Right renal cortex interstitium (tissue), 3 donors: ENCODE results near the gene ZNF320. TPM values are rescaled to one million over a fixed set of nuclear protein-coding genes. Genes with fewer than 3 reads are reported as not detected.
"Not testable (repeated sequence)": the region's sequence is repeated elsewhere in the genome, so short reads cannot be mapped to it uniquely, and the experiment has no call there.

Source experiments
- DNase-seq, 3 donors: peaks; one replicate each; pipeline ENCODE4 v3.0.0-alpha.2; 2013; ENCODE audit warnings: low read depth in 3 of 3, low spot score in 2 of 3
- polyA plus RNA-seq, 3 donors: library from polyadenylated mRNA; unstranded; fragments of 120-200 nt; gene quantifications; one replicate each; pipeline ENCODE4 v1.2.1, GENCODE V29; 2013; ENCODE audit not compliant: insufficient read length in 3 of 3

The ZNF320 gene
- polyA plus RNA-seq = 10 to 100 TPM; 15.7 to 20.1 (median 18.0) TPM

DNA sequence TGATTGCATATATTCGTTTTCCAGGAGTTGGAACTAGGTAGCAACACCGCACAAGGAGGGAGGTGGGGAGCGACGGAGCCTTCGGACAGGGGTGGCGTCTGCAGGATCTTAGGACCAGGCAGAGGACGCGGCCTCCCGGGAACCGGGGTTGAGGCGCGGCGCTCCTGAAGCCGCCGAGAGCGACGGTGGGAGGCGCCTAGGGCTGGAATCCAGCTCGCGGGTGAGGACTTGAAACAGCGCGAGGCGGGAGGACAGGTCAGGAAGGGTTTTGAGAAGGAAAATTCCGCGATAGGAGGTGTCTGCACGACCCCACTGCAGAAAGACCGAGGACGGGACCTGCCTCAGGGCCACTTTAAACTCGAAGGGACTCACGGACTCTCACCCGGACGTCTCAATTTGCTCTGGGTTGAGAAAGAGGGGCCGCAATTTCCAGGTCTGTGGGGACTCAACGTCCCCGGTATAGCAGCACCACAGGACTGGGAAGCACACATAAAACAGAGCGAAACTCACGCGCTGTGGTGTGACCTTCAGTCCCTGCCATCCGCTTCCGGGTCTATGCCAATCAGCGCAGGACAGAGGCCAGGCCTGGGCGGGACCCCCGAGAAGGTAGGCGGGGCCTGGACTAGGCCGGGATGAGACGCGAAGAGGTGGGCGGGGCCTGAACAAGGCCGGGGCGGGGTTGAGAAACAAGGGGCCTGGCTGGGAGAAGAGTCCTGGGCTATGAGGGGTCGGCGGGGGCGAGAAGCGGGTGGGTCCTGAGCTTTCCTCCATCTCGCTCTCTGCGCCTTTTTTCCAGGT is at the start of gene ZNF320:
TSS of gene ZNF320 (minus strand) at position 498 of the 798 bp plus-strand sequence. CDS start 7,380 bp downstream, outside the sequence.
- peak; percentile 81 to 92 (median 89) for DNase-seq

DNA sequence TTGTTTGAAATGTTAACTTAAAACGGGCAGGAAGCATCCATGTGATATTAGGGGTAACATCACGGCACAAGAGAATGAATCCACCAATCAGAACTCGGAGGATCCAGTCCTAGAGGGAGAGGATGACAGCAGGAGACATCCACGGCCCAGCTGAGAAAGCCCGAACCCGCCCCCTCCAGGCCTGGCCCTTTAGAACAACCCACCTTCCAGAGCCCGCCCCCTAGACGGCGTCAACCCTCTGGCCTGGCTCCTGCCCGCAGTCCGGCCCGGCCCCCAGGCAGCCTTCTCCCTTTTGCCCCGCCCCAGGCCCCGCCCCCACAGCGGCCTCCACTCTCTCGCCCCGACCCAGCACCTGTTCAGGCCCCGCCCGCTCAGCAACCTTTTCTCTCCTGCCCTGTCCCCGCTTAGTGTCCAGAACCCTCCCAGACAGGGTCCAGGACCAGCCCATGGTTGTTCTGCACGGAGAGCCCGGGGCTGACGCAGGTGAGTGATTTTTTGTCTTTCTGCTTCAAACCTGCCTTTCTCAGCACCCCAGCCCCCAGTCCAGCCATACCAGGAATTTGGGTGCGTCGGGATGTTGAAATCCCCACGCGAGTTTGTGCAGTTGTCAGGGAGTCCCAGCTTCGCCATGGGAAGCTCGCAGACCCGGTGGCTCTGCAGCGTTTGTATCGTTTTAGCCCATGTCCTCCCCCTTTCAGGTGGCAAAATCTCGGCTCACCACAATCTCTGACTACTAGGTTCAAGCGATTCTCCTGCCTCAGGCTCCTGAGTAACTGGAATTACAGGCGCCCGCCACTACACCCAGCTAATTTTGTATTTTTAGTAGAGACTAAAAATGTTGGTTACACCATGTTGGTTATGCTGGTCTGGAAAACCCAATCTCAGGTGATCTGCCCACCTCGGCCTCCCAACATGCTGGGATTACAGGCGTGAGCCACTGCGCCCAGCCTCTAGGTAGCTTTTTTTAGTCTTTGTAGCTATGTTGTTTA is 49.2 kb upstream of the ZNF320 start:
- DNase-seq = no peak

DNA sequence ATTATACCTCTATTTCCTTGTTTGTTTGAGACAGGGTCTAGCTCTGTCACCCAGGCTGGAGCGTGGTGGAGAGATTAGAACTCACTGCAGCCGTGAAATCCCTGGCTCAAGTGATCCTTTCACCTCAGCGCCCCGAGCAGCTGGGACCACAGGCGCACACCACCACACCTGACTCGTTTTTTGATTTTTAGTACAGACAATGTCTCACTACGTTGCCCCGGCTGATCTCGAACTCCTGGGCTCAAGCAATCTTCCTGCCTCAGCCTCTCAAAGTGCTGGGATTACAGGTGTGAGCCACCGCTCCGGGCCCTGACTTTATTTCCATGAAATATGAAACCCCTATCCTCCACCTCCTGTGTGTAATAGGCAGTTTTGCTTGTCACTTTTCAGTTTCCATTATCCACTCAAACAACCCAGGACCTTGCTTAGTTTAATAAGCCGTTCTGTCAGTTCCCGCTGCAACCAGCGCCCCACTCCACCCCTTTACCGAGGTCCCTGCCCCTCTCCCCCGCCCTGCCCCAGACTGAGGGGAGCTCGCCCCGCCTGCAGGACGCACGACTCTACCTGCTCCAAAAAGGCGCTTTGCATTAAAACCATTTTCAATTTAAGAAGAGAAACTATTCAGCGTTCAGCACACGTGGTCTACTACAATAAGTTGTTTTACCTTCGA is 48.4 kb upstream of the ZNF320 start:
- no peak for DNase-seq

DNA sequence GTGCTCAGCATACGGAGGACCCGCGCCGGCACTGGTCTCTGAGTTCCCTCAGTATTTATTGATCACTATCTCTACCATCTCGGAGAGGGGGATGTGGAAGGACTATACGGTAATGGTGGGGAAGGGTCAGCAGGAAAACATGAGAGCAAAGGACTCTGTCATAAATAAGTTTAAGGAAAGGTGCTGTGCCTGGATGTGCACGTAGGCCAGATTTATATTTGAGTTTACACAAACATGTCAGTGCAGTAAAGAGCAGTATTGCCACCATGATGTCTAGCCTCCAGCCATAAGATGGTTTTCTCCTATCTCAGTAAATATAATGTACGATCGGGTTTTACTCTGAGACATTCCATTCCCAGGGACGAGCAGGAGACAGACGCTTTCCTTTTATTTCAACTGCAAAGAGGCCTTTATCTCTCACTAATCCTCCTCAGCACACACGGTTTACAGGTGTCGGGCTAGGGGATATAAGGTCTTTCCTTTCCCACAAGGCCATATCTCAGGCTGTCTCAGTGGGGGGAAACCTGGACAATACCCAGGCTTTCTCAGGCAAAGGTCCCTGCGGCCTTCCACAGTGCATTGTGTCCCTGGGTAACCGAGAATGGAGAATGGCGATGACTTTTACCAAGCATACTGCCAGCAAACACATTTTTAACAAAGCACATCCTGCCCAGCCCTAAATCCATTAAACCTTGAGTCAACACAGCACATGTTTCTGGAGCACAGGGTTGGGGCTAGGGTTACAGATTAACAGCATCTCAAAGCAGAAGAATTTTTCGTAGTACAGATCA is 47.5 kb upstream of the ZNF320 start:
- not testable (repeated sequence) for DNase-seq

DNA sequence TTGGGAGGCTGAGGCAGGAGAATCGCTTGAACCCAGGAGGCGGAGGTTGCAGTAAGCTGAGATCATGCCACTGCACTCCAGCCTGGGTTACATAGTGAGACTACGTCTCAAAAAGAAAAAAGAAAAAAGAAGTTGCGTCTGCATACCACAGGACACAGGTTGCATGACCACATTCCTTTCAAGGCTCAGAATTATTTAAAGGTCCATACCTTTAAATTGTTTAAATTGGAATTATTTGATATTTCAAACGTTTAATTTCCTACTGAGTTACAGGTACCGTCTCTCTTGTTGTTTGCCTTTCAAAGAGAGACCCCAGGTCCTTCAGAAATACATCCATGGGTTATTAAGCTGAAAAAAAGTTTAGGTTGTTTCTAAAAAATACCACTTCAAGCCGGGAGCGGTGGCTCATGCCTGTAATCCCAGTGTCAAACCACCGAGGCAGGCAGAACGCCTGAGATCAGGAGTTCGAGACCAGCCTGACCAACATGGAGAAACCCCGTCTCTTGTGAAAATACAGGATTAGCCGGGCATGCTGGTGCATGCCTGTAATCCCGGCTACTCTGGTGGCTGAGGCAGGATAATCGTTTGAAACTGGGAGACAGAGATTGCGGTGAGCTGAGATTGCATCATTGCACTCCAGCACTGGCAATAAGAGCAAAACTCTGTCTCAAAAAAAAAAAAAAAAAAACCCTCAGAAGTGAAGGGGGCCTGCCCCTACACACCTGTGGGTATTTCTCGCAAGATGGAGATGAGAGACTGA is 46.6 kb upstream of the ZNF320 start:
- no peak for DNase-seq

DNA sequence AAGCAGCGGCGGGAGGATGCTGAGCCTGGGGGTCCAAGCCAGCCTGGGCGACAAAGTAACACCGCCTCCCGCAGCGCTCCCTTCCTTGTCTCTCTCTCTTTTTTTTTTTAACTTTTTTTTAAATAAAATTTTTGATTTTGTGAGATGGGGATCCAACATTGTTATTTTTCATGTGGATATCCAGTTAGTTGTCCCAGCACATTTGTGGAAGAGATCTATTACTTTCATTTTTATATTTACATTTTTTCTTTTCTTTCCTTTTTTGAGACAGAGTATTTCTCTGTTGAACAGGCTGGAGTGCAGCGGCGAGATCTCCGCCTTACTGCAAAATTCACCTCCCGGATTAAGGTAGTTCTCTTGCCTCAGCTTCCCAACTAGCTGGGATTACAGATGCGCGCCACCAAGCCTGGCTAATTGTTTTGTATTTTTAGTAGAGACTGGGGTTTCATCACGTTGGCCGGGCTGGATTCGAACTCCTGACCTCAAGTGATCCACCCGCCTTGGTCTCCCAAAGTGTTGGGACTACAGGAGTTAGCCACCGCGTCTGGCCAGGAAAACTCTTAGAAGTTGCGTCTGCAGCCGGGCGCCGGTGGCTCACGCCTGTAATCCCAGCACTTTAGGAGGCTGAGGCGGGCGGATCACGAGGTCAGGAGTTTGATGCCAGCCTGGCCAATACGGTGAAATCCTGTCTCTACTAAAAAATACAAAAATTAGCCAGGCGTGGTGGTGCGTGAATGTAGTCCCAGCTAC is 45.9 kb upstream of the ZNF320 start:
- DNase-seq = no peak

DNA sequence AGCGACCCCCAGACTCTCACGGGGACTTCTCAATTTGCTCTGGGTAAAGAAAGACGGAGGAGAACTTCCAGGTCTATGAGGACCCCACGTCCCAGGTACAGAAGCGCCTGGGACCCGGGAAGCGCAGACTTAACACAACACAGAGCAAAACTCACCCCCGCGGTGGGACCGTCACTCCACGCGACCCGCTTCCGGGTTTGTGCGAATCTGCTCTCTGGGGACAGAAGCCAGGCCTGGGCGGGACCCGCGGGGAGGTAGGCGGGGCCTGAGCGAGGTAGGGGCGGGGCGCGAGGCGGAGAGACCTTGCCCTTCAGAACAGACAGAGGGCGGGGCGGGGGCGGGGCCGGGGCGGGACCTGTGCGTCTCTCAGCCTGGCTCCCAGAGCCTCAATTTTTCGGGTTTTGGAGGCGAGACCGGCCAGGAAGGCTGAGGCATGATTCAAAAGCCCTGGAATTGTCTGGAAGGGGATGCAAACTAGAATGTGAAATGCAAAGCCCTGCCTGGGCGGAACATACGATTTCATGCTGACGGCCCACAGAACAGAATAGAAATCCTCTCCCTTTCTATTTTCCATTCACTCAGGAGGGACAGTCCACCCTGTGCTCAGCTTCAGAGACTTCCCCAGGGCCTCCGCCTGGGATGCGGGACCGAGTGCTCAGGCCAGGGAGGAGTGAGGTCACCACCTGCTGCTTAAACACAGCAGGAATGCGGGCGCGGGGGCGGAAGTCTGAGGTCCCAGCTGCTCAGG is 45.1 kb upstream of the ZNF320 start:
- DNase-seq = no peak

DNA sequence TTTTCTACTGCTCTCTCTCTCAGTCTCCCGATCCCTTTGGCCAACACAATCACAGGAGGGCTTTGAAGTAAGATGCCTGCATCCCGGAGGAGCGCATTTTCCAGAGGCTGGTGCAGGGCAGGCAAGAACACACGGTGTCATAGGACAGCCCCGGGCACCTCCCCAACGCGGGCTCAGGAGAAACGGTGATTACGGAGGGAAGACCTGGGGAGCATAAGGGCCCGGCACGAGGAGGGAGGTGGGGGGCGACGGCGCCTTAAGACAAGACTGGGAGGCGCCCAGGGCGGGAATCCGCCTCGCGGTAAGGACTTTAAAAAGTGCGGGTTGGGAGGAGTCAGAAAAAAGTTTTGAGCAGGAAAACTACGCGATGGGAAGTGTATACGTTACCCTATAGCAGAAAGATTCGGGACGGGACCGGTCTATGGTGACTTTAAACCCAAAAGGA is 44.5 kb upstream of the ZNF320 start:
- no peak for DNase-seq

DNA sequence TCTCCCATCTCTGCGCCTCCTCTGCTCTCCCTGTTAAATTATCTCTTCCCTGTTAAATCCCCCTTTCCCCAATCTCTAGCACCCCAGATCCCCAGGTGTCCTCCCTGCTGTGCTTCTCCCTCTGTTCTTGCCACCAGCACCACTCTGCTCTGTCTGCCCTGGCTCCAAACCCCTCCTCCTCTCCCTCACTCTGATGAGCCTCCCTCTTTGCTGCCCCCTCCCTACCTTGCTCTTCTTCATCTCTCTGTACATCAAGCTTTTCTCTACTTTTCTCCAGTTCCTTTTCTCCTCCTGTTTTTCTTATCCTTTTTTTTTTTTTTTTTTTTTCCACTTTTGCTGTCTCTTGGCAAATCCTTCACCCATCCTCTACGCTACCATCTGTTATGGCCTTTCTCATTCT is 44.1 kb upstream of the ZNF320 start:
- not testable (repeated sequence) for DNase-seq

DNA sequence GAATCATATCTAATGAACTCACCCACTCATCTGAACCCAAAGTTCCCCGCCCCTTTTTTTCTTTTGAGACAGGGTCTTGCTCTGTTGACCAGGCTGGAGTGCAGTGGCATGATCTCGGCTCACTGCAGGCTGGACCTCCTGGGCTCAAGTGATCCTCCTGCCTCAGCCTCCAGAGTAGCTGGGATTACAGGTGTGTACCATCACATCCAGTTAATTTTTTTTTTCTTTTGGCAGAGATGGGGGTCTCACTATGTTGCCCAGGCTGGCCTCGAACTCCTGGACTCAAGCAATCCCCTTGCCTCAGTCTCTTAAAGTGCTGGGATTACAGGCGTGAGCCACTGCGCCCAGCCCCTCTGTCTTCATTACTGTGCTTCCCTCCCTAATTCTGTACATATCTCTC is 43.5 kb upstream of the ZNF320 start:
- DNase-seq = not testable (repeated sequence)

DNA sequence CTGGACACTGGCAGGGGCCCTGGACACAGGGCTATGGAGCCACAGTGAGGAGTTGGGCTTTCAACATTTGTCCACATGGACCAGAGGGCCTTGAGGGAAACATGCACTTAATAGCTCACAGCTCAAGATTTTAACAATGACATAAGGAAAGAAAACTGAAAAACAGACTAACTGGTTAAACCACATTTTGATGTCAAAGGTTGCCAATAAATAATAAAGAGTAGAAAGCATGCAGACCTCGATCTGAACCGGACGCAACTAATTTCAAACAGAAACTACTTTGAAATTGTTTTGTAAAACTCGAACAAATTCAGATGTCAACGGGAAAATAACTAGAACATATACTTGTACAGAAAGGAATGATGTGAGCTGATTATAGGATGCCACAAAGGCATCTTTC is 41.3 kb upstream of the ZNF320 start:
- DNase-seq = no peak

DNA sequence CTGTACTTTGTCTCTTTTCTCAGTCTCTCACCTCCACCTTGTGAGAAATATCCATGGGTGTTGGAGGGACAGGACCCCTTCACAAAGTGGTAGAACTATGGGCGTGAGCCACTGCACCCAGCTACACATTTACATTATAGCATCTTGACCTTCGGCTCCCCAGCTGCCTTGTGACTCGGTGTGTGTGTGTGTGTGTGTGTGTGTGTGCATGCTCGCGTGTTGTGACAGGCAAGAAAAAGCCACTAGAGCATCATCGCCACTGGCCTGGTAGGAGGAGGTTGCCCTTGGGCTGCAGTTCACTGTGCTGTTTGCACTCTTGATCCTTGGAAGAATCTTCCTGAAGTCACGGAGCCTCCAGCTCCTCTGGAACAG is 39.5 kb upstream of the ZNF320 start:
- no peak for DNase-seq

DNA sequence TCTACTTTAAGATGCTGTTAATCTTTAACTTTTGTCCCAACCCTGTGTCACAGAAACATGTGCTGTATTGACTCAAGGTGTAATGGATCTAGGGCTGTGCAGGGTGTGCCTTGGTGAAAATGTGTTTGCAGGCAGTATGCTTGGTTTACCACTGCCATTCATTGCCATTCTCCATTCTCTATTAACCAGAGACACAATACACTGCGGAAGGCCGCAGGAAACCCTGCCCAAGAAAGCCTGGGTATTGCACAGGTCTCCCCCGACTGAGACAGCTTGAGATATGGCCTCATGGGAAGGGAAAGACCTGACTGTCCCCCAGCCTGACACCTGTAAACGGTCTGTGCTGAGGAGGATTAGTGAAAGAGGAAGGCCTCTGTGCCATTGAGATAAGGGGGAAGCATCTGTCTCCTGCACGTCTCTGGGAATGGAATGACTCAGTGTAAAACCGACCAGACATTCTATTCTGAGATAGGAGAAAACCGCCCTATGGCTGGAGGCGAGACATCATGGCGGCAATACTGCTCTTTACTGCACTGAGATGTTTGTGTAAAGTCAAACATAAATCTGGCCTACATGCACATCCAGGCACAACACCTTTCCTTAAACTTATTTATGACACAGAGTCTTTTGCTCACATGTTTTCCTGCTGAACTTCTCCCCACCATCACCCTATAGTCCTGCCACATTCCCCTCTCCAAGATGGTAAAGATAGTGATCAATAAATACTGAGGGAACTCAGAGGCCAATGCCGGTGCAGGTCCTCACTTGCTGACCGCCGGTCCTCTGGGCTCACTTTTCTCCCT is 38.9 kb upstream of the ZNF320 start:
- no peak for DNase-seq

DNA sequence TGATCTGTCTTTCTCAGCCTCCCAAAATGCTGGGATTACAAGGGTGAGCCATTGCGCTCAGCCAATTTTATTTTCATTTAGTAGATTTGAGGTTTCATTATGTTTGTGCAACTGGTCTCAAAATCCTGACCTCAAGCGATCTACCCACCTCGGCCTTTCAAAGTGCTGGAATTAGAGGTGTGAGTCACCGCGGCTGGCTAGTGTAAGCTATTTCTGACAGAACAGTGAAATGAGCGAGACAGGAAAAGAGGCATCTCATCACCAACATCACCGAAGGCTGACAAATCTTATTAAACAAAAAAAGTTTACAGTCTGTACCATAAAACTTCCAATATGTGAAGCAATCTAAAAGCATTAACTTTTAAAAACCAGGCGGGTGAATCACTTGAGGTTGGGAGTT is 38.0 kb upstream of the ZNF320 start:
- DNase-seq = no peak

DNA sequence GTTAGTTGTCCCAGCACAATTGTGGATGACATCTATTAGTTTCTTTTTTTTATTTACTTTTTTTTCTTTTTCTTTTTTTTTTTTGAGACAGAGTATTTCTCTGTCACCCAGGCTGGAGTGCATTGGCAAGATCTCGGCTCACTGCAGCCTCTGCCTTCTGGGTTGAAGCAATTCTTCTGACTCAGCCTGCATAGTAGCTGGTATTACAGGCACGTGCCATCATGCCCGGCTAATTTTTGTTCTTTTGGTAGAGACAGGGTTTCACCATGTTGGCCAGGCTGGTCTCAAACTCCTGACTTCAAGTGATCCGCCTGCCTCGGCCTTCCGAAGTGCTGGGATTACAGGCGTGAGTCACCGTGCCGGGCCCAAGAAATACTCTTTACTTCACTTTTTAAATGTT is 27.2 kb upstream of the ZNF320 start:
- not testable (repeated sequence) for DNase-seq

DNA sequence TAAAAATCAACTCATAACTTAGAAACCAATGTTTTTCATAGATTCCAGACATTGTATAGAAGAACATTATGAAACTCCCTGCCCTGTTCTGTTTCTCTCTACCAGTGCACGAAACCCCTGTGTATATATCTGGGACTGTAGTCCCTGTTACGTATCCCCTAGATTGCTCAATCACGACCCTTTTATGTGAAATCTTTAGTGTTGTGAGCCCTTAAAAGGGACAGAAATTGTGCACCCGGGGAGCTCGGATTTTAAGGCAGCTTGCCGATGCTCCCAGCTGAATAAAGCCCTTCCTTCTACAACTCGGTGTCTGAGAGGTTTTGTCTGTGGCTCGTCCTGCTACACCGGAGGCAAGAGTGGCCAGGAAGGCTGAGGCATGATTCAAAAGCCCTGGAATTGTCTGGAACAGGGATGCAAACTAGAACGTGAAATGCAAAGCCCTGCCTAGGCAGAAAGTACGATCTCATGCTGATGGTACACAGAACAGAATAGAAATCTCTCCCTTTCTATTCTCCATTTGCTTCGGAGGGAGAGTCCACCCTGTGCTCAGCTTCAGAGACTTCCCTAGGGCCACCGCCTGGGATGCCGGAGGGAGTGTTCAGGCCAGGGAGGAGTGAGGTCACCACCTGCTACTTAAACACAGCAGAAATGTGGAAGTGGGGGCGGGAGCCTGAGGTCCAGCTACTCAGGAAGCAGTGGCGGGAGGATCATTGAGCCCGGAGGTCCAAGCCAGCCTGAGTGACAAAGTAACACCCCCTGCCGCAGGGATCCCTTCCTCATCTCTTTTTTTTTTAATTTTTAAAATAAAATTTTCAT is 26.6 kb upstream of the ZNF320 start:
- no peak for DNase-seq
